VCaP (cell line): Measurements from ENCODE around the gene PRR16.

Experiments
- H3K27ac ChIP-seq: fragments of 450-650 bp; 2 replicates; pipeline ENCODE4 v1.5.1; 2017
- TF ChIP-seq, protein P1 (sequence below): fragments of 450-650 bp; conservative IDR thresholded peaks from 2 replicates; pipeline ENCODE4 v1.5.1; 2017; ENCODE audit warnings: mild to moderate bottlenecking, moderate library complexity

The PRR16 gene

DNA sequence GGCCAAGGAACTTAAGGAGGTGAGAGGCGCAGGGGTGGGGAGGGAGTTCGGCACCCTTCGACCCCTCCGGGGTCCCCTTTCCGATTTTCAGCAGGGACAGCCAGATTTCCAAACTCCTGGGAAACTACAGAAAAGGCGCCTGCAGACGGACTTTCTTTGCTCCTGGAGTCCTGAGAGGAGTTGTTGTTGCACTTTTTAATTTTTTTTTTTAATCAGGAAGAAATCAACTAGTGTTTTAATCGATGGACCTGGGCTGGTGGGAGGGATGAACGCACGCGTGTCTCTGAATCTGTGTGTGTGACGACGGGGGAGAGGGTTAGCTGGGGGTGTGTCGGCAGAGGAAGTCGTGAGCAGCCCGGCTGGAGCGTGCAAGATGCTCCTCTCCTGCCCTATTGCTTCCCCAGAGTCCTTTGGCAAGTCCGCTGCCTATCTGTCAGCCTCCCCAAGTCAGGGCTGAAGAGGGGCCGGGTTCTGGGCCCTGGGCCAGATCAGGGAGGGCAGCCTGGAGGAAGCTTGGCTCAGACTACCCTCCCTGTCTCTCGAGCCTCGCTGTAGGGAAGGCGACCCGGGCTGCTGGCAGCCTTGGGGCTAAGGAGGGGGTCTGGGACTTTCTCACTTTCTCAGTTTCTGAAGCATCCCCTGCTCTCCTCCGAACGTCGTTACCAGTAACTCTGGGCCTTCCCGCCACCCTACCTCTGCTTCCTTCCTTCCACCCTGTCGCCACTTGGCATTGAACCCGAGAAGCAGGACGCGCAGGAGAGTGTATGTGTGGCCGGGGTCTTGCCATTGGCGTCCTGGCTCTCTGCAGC is 731 bp downstream of the PRR16 start:
- TF ChIP-seq, protein P1, sequence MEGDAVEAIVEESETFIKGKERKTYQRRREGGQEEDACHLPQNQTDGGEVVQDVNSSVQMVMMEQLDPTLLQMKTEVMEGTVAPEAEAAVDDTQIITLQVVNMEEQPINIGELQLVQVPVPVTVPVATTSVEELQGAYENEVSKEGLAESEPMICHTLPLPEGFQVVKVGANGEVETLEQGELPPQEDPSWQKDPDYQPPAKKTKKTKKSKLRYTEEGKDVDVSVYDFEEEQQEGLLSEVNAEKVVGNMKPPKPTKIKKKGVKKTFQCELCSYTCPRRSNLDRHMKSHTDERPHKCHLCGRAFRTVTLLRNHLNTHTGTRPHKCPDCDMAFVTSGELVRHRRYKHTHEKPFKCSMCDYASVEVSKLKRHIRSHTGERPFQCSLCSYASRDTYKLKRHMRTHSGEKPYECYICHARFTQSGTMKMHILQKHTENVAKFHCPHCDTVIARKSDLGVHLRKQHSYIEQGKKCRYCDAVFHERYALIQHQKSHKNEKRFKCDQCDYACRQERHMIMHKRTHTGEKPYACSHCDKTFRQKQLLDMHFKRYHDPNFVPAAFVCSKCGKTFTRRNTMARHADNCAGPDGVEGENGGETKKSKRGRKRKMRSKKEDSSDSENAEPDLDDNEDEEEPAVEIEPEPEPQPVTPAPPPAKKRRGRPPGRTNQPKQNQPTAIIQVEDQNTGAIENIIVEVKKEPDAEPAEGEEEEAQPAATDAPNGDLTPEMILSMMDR, result no peak
- H3K27ac ChIP-seq, result no peak overlapping the region

DNA sequence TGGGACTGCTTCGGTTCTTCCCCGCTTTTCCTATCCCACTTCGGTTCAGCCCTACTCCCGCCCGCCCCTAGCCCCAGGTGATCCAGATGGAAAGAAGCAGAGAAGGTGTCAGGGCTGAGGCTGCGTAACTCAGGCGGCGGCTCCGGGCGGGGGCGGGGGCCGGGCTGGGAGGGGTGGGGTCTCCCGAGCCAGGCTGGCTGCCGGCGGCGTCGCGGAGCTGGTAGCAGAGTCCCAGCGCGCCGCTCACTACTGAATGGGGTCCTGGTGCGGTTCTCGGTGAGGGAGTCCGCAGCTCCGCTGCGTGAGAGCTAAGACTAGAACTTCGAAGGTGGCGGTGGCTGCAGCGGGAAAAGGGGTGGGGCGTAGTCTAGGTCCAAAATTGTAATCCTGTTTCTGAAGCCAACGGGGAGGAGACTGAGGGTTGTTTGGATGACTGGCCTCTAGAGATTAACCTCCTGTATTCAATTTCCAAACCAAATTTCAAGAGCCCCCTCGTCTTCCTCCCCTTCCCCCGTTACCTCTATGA is 1.4 kb downstream of the PRR16 start:
- H3K27ac ChIP-seq, result no peak overlapping the region
- TF ChIP-seq, protein P1, result no peak

DNA sequence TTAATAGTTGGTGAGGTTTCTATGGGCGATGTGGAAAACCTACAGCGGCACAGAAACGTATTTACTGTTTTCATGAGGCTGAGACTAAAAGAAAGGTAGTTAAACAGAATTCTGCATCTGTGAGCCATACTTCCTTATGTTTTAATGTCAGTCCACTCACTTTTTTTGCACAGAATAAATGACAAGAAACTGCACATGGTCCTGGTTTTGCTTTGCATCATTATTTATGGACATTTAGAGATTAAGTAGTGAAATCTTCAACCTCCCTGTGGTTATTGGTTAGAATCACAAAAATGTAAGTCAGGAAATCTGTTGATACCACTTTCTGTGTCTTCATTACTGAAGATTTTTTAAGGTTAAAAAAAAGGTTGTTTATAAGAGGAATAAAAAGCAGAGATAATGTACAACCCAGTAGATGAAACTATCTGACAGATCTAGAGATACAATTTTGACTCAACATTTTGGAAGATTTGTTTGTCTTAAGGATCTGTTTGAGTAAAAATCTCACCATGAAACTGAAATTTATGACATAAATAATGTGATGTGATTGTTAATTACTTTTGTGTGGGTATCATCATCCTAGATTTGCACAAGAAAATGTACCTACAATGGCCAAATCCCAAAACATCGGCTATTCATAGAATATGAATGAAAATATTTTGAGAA is 2.4 kb downstream of the PRR16 start:
- no peak overlapping the region for H3K27ac ChIP-seq
- TF ChIP-seq, protein P1, result no peak

DNA sequence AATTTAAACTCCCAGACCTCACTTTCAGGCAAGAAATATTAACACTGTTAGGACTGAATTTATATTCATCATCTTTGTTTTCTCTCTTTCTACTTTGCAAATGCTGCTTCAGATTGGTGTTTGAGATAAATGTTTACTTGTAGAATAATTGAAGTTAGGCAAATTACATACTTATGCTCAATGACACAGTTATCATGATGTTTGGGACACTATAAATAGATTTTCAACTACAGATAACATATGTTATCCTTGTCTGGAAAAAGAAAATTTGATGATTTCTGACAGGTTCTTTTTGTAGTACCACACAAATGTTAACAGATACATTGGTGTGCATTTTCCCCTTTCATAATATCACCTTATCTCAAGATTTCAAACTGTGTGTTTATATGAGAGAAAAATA is 7.9 kb downstream of the PRR16 start:
- no peak overlapping the region for H3K27ac ChIP-seq
- TF ChIP-seq, protein P1, result no peak

DNA sequence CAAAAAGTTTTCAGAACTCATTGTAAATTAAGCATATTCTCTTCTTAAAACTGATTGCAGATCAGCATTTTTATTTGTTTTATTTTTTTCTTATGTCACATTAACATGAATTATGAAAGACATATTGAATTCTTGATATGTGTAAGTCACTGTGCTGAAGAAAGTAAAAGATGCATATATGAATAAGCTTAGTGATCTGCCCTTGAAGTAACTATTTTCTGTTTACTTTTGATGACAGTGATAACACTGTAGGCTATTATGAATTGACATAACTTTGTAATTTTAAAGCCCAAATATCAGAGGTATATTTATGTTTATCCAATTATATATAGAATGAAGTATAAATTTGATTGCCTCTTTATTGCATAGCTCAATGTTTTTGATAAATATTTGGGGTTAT is 8.8 kb downstream of the PRR16 start:
- TF ChIP-seq, protein P1, result no peak
- no peak overlapping the region for H3K27ac ChIP-seq

DNA sequence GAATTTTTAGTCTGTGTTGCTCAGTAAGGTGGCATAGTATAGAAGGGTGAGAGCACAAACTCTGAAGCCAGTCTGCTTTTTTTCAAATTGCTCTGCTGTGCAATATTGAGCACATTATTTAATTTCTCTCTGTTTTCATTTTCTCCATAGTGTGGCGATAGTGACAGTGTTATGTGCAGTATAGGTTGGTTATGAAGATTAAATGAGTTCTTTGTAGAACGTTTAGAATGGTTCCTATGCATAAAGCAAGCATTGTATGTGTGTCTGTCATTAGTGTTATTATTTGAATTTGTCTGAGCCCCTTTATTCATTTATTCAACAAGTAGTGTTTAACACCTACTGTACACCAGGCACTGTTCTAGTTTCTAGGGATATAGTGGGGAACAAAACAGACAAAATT is 9.2 kb downstream of the PRR16 start:
- TF ChIP-seq, protein P1, result no peak
- H3K27ac ChIP-seq, result no peak overlapping the region

DNA sequence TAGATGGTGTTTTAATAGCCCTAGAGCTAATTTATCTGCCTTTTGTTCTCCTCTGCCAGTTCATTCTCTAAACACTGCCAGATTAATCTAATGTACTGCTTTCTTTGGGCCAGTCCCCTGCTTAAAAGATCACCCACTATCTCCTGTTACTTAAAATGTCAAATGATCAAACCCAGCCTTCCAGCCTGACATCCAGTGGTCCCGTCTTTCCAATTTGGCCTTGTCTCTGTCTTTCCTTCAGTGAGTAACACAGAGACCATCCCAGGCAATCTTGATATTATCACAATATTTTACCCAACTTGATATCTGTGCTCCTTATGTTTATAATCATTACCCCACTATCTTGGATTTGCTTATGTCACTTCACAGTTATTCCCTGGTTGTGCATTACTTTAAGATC is 12.0 kb downstream of the PRR16 start:
- TF ChIP-seq, protein P1, result no peak
- no peak overlapping the region for H3K27ac ChIP-seq
